ENCODE results near the gene CR1L.

- TF ChIP-seq CTCF (IDR thresholded peaks at IDR 0.05; ENCODE audit: low read length): no peak
- no peak for TF ChIP-seq EZH2 (IDR thresholded peaks at IDR 0.05; ENCODE audit: borderline replicate concordance, low read length)
Observed at GRCh38 chr1:207646944-207647579, 2.1 kb downstream of the CR1L start.
